Aortic smooth muscle cell (primary cell): ENCODE measurements around the gene HTR2C. TPM values are rescaled to one million over a fixed set of nuclear protein-coding genes. Genes with fewer than 3 reads are reported as not detected.

Source experiments
- total RNA-seq: library from RNA; depleted of rRNA; stranded (reverse); fragments of >200 nt; gene quantifications from 2 replicates; pipeline ENCODE4 v1.2.3, GENCODE V29; 2014

The HTR2C gene
- total RNA-seq, result not detected in 2 replicates

GRCh38 chrX:114583646-114584374, at the start of gene HTR2C:
Gene HTR2C, plus strand, starts transcription at chrX:114584086. Its CDS starts 142,851 bp downstream, at chrX:114726937.

